SU-DHL-6 (cell line): ENCODE data around the gene PPP2R2D.
"Not testable (repeated sequence)": the region's sequence is repeated elsewhere in the genome, so short reads cannot be mapped to it uniquely, and the experiment has no call there.

ENCODE experiments used
- CTCF ChIP-seq: fragments of 200-600 bp; sonication (generic); IDR thresholded peaks from one replicate; pipeline ENCODE4 v1.5.1; 2017; ENCODE audit warnings: antibody characterized with exemption, mild to moderate bottlenecking, low read length, moderate library complexity; ENCODE audit not compliant: insufficient read depth, poor library complexity, severe bottlenecking
- EZH2phosphoT487 ChIP-seq: fragments of 200-600 bp; sonication (generic), shearing (Covaris generic); conservative IDR thresholded peaks from 2 replicates; pipeline ENCODE4 v1.6.1; 2018; ENCODE audit warnings: mild to moderate bottlenecking, antibody characterized with exemption, low read length, moderate library complexity, mixed read lengths

- not testable (repeated sequence) for TF ChIP-seq CTCF, EZH2phosphoT487
These were observed 49.1 kb downstream of the PPP2R2D start for GRCh38 chr10:131949908-131950307.
